Measurements from ENCODE around the gene DMRT3. TPM values are rescaled to one million over a fixed set of nuclear protein-coding genes. Genes with fewer than 3 reads are reported as not detected.

DMRT3 gene
- total and polyA plus RNA-seq, 8 donors = not detected

- intact Hi-C loops (cut with DNase I) = no loop called here
- no peaks in the 10 kb centered on the region for H3K36me3 ChIP-seq
- H3K27ac ChIP-seq = no peak overlapping the region
- no peak overlapping the region for H3K4me3 ChIP-seq
- DNase-seq (no peak), ATAC-seq (no peak)
- H3K9me3 ChIP-seq = peaks cover 0 to 11% of the 10 kb centered on the region in 2 donors
- no peaks in the 10 kb centered on the region for H3K4me1 ChIP-seq
- no peak for TF ChIP-seq CTCF (IDR thresholded peaks at IDR 0.05)
- H3K27me3 ChIP-seq = peaks cover 0 to 47% of the 10 kb centered on the region in 2 donors
Observed at GRCh38 chr9:1024112-1024511, 47.7 kb downstream of the DMRT3 start.

- Histone ChIP-seq H3K4me3 (no peak overlapping the region), H3K4me1 (no peaks in the 10 kb centered on the region), H3K9me3 (peaks cover 0 to 11% of the 10 kb centered on the region in 2 donors), H3K27me3 (peaks cover 0 to 52% of the 10 kb centered on the region in 2 donors), H3K36me3 (no peaks in the 10 kb centered on the region), H3K27ac (no peak overlapping the region)
- DNase-seq (no peak), ATAC-seq (no peak)
- no peak for TF ChIP-seq CTCF (IDR thresholded peaks at IDR 0.05)
- intact Hi-C loops (cut with DNase I) = no loop called here
Observed at GRCh38 chr9:1025131-1025530, 48.7 kb downstream of the DMRT3 start.

- Histone ChIP-seq H3K4me3 (no peak overlapping the region), H3K27me3 (peaks cover 0 to 51% of the 10 kb centered on the region in 2 donors), H3K36me3 (no peaks in the 10 kb centered on the region), H3K4me1 (no peaks in the 10 kb centered on the region), H3K9me3 (peaks cover 0 to 11% of the 10 kb centered on the region in 2 donors), H3K27ac (no peak overlapping the region)
- TF ChIP-seq CTCF (IDR thresholded peaks at IDR 0.05) = no peak
- intact Hi-C loops (cut with DNase I) = no loop called here
- ATAC-seq (no peak), DNase-seq (no peak)
Observed at GRCh38 chr9:1026219-1026618, 49.8 kb downstream of the DMRT3 start.

- H3K36me3 ChIP-seq = no peaks in the 10 kb centered on the region
- peaks cover 8 to 61% of the 10 kb centered on the region in 2 donors for H3K27me3 ChIP-seq
- DNase-seq (no peak), ATAC-seq (no peak)
- H3K4me3 ChIP-seq = no peak overlapping the region
- H3K4me1 ChIP-seq = no peaks in the 10 kb centered on the region
- no peak overlapping the region for H3K27ac ChIP-seq
- intact Hi-C loops (cut with DNase I) = no loop called here
- TF ChIP-seq CTCF (IDR thresholded peaks at IDR 0.05) = no peak
- H3K9me3 ChIP-seq = no peaks in the 10 kb centered on the region
Observed at GRCh38 chr9:1028501-1029190, 52.2 kb downstream of the DMRT3 start.

GRCh38 chr9:1031951-1032601 is 55.6 kb downstream of the DMRT3 start:
- TF ChIP-seq CTCF (IDR thresholded peaks at IDR 0.05) = no peak
- Histone ChIP-seq H3K36me3 (no peaks in the 10 kb centered on the region), H3K9me3 (no peaks in the 10 kb centered on the region), H3K27ac (no peak overlapping the region), H3K4me1 (no peaks in the 10 kb centered on the region), H3K27me3 (peaks cover 8 to 72% of the 10 kb centered on the region in 2 donors), H3K4me3 (no peak overlapping the region)
- no peak for ATAC-seq
- DNase-seq = no peak
- intact Hi-C loops (cut with DNase I) = no loop called here
